ENCODE results near the gene KLHDC4.

DNA sequence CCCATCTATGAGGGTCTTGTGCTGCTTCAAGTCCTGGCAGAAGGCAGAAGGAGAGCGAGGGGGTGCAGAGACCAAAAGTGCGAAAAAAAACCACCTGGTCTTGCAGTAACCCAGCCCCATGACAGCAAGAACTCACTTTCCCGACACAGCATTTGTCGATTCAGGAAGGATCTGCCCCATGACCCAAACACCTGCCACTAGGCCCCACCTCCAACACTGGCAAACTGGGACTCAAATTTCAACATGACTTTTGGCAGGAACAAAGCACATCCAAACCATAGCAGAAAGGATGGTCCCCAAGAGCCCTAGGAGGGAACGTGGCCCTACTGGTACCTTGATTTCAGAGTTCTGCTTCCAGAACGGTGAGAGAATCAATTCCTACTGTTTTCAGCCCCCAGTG lies 34.7 kb upstream of the KLHDC4 start:
- TF ChIP-seq MAZ (IDR thresholded peaks at IDR 0.05; ENCODE audit: borderline replicate concordance, low read depth, low read length) (no peak), EP300 (IDR thresholded peaks at IDR 0.05) (no peak), MAFK (IDR thresholded peaks at IDR 0.05; ENCODE audit: partially characterized antibody) (no peak), JUN (IDR thresholded peaks at IDR 0.05) (no peak), HDAC2 (IDR thresholded peaks at IDR 0.05) (no peak), MYC (IDR thresholded peaks at IDR 0.05; ENCODE audit: borderline replicate concordance, low read length) (no peak), CHD4 (IDR thresholded peaks at IDR 0.05; ENCODE audit: borderline replicate concordance) (no peak), CHD2 (IDR thresholded peaks at IDR 0.05; ENCODE audit: low read length, partially characterized antibody) (no peak)
- TF ChIP-seq, protein P1, sequence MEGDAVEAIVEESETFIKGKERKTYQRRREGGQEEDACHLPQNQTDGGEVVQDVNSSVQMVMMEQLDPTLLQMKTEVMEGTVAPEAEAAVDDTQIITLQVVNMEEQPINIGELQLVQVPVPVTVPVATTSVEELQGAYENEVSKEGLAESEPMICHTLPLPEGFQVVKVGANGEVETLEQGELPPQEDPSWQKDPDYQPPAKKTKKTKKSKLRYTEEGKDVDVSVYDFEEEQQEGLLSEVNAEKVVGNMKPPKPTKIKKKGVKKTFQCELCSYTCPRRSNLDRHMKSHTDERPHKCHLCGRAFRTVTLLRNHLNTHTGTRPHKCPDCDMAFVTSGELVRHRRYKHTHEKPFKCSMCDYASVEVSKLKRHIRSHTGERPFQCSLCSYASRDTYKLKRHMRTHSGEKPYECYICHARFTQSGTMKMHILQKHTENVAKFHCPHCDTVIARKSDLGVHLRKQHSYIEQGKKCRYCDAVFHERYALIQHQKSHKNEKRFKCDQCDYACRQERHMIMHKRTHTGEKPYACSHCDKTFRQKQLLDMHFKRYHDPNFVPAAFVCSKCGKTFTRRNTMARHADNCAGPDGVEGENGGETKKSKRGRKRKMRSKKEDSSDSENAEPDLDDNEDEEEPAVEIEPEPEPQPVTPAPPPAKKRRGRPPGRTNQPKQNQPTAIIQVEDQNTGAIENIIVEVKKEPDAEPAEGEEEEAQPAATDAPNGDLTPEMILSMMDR (IDR thresholded peaks at IDR 0.05) = no peak
- TF ChIP-seq, protein P2, sequence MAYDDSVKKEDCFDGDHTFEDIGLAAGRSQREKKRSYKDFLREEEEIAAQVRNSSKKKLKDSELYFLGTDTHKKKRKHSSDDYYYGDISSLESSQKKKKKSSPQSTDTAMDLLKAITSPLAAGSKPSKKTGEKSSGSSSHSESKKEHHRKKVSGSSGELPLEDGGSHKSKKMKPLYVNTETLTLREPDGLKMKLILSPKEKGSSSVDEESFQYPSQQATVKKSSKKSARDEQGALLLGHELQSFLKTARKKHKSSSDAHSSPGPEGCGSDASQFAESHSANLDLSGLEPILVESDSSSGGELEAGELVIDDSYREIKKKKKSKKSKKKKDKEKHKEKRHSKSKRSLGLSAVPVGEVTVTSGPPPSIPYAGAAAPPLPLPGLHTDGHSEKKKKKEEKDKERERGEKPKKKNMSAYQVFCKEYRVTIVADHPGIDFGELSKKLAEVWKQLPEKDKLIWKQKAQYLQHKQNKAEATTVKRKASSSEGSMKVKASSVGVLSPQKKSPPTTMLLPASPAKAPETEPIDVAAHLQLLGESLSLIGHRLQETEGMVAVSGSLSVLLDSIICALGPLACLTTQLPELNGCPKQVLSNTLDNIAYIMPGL (CRISPR knock-in tag; IDR thresholded peaks at IDR 0.05; ENCODE audit: borderline replicate concordance) = no peak
